Endothelial cell of umbilical vein (primary cell): ENCODE data around the gene RBBP5. TPM values are rescaled to one million over a fixed set of nuclear protein-coding genes. Genes with fewer than 3 reads are reported as not detected.

Source experiments
- BruUV-seq: library from RNA; stranded (reverse); fragments of 400-500 nt; replicated peaks from 2 replicates; lab custom pipeline; 2021; lab: Mats Ljungman, UMichigan
- CTCF ChIA-PET: fragments of 300-600, 350-600 bp; sonication (Branson Sonifier 250); formaldehyde crosslinking; loops from one replicate; lab custom pipeline; 2021; ENCODE audit warnings: antibody characterized with exemption, inconsistent platforms; lab: Charles Lee
- POLR2A ChIA-PET: fragments of 300-600, 350-600 bp; sonication (Branson Sonifier 250); formaldehyde crosslinking; loops from one replicate; lab custom pipeline; 2021; ENCODE audit warnings: antibody characterized with exemption, inconsistent platforms; lab: Charles Lee
- DNase-seq: peaks from one replicate; pipeline ENCODE4 v3.0.0-alpha.2; 2011; ENCODE audit warnings: low read depth, low spot score
- FAIRE-seq: peaks from 2 replicates; lab custom pipeline; 2011; peaks lifted over from hg19 to GRCh38; lab: Jason Lieb, UNC
- H2AFZ ChIP-seq: 2 replicates; pipeline ENCODE4 v1.6.0; 2012; ENCODE audit warnings: low read depth, low read length, control low read depth, inconsistent platforms
- H3K27ac ChIP-seq: 2 replicates; pipeline ENCODE4 v1.5.1; 2011; ENCODE audit warnings: low read depth, mild to moderate bottlenecking, control low read depth, low read length, moderate library complexity; ENCODE audit not compliant: insufficient read depth
- H3K27me3 ChIP-seq, 2 experiments: 2 replicates each; pipeline versions ENCODE4 v1.6.0 to v1.6.1; 2011; ENCODE audit warnings: low read length in 2 of 2, mixed read lengths in 1 of 2; ENCODE audit not compliant: control insufficient read depth in 2 of 2, insufficient read depth in 2 of 2
- H3K36me3 ChIP-seq, 2 experiments: 2 replicates in 1 of 2; 3 replicates in 1 of 2; pipeline ENCODE4 v1.5.1; 2011; ENCODE audit warnings: low read length in 2 of 2, mild to moderate bottlenecking in 1 of 2, moderate library complexity in 1 of 2; ENCODE audit not compliant: control insufficient read depth in 2 of 2, insufficient read depth in 2 of 2; ENCODE audit errors: extremely low read depth in 1 of 2
- H3K4me1 ChIP-seq: 3 replicates; pipeline ENCODE4 v1.5.1; 2011; ENCODE audit warnings: mild to moderate bottlenecking, low read length; ENCODE audit not compliant: control insufficient read depth, insufficient read depth; ENCODE audit errors: extremely low read depth
- H3K4me2 ChIP-seq: 2 replicates; pipeline ENCODE4 v1.6.1; 2011; ENCODE audit warnings: low read length, control low read depth, mixed read lengths; ENCODE audit not compliant: insufficient read depth
- H3K4me3 ChIP-seq, 3 experiments: fragments of 200-600 bp in 1 of 3; sonication (generic), shearing (Covaris generic) in 1 of 3; replicated peaks in 1 of 3; 2 replicates each; pipeline ENCODE4 v1.5.1; 2011 to 2016; ENCODE audit warnings: control low read depth in 3 of 3, low read length in 3 of 3, mild to moderate bottlenecking in 2 of 3, inconsistent platforms in 1 of 3, low read depth in 1 of 3, moderate library complexity in 1 of 3; ENCODE audit not compliant: insufficient read depth in 1 of 3
- H3K79me2 ChIP-seq: 2 replicates; pipeline ENCODE4 v1.6.0; 2012; ENCODE audit warnings: low read length, inconsistent platforms; ENCODE audit not compliant: control insufficient read depth, insufficient read depth
- H3K9ac ChIP-seq: replicated peaks from 2 replicates; pipeline ENCODE3; 2011; ENCODE audit warnings: low read length, control low read depth; ENCODE audit not compliant: insufficient read depth; ENCODE audit errors: extremely low read depth
- H3K9me1 ChIP-seq: replicated peaks from 3 replicates; pipeline ENCODE4 v1.6.0; 2011; ENCODE audit warnings: mild to moderate bottlenecking, low read length; ENCODE audit not compliant: control insufficient read depth, insufficient read depth; ENCODE audit errors: extremely low read depth
- H3K9me3 ChIP-seq: replicated peaks from 2 replicates; pipeline ENCODE4 v1.5.1; 2012; ENCODE audit warnings: low read length, inconsistent platforms; ENCODE audit not compliant: control insufficient read depth, insufficient read depth
- H4K20me1 ChIP-seq: replicated peaks from 2 replicates; pipeline ENCODE3; 2011; ENCODE audit warnings: mild to moderate bottlenecking, low read length; ENCODE audit not compliant: control insufficient read depth, insufficient read depth; ENCODE audit errors: extremely low read depth
- EZH2 ChIP-seq: IDR thresholded peaks from 2 replicates; pipeline ENCODE4 v1.6.1; 2012; ENCODE audit warnings: borderline replicate concordance, low read depth, mild to moderate bottlenecking, moderate library complexity, low read length, inconsistent platforms; ENCODE audit not compliant: severe bottlenecking
- FOS ChIP-seq: IDR thresholded peaks from 2 replicates; pipeline ENCODE4 v1.6.1; 2011; ENCODE audit warnings: mild to moderate bottlenecking, low read length, moderate library complexity, borderline replicate concordance; ENCODE audit not compliant: insufficient read depth
- GATA2 ChIP-seq: IDR thresholded peaks from 2 replicates; pipeline ENCODE4 v1.7.0; 2011; ENCODE audit warnings: low read depth, mild to moderate bottlenecking, moderate library complexity, mixed read lengths, low read length; ENCODE audit not compliant: insufficient read length, insufficient read depth
- JUN ChIP-seq: IDR thresholded peaks from 2 replicates; pipeline ENCODE4 v1.6.1; 2011; ENCODE audit warnings: borderline replicate concordance, low read depth; ENCODE audit not compliant: insufficient read length, insufficient read depth
- MYC ChIP-seq: IDR thresholded peaks from one replicate; pipeline ENCODE4 v1.6.1; 2011; ENCODE audit warnings: mild to moderate bottlenecking, low read depth, low read length
- POLR2A ChIP-seq: IDR thresholded peaks from 2 replicates; pipeline ENCODE4 v1.6.1; 2012; ENCODE audit warnings: low read depth, mild to moderate bottlenecking, control low read depth, low read length
- POLR2AphosphoS5 ChIP-seq: IDR thresholded peaks from 2 replicates; pipeline ENCODE4 v1.6.1; 2012; ENCODE audit warnings: low read depth, mild to moderate bottlenecking, control low read depth, low read length, moderate library complexity; ENCODE audit not compliant: insufficient read depth
- dilution Hi-C: fragments of 300-500 bp; cut with MboI; formaldehyde crosslinking; loops from one replicate; pipeline ENCODE4 v1.15.0; 2019; ENCODE audit warnings: low sequenced_read_pairs; ENCODE audit not compliant: extremely low pct_ligation_motif_present
- intact Hi-C: fragments of 100-400 bp; cut with micrococcal nuclease; formaldehyde crosslinking; loops from one replicate; pipeline ENCODE4 v1.10.0; 2022
- polyA plus RNA-seq, 4 experiments: library from polyadenylated mRNA; depleted of rRNA in 3 of 4; stranded (reverse) in 3 of 4; unstranded in 1 of 4; fragments of >200 nt; gene quantifications; 2 replicates each; pipeline versions ENCODE4 v1.2.1 to v1.2.3, GENCODE V29; 2011 to 2012; ENCODE audit warnings: missing spikeins in 1 of 4
- total RNA-seq: library from RNA; stranded (reverse); gene quantifications from 2 replicates; pipeline ENCODE4 v1.2.3, GENCODE V29; 2021
- TF ChIP-seq, protein P1 (sequence below), 2 donors: IDR thresholded peaks; 1 replicate in 1 of 2; 2 replicates in 1 of 2; pipeline ENCODE4 v1.5.1; 2011; ENCODE audit warnings: low read length in 2 of 2, mild to moderate bottlenecking in 2 of 2, moderate library complexity in 2 of 2, control low read depth in 1 of 2, inconsistent platforms in 1 of 2, low read depth in 1 of 2; ENCODE audit not compliant: insufficient read depth in 1 of 2; ENCODE audit errors: extremely low read depth in 1 of 2
- TF ChIP-seq, protein P2 (sequence below): IDR thresholded peaks from 2 replicates; pipeline ENCODE4 v1.6.1; 2011; ENCODE audit not compliant: insufficient read depth, insufficient read length

RBBP5 gene
- total and polyA plus RNA-seq, 2 donors (not counting 3 experiments of a cell fraction or from before 2014, with no cell fraction given) = 5.8 to 14.2 TPM

DNA sequence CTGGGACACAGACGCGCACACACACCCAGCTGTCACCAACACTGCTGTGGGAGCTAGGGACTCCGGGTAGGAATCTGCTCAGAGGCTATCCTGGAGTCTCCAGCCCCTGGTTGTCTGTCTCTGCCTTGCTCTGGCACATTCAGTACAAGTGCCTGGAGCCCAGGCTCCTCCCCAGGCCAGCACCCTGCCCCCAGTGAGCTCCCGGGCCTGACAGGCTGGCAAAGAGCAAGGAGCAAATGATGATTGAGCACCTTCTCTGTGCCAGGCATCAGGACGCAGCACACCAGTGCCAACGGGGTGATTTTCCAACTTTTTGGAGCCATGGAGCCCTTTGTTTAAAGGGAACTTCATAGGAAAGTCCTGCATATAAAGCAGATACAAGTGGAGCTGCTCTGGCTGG lies 72.3 kb downstream of the RBBP5 start:
- H3K27me3 ChIP-seq = peaks cover 13 to 23% of the 10 kb centered on the region in 2 experiments
- no peaks in the 10 kb centered on the region for H4K20me1 ChIP-seq
- no peak overlapping the region for H3K4me3 ChIP-seq
- no peak overlapping the region for H3K9ac ChIP-seq
- ChIA-PET CTCF (interaction anchor here (2.7 kb wide), 1 partner anchor 13 kb away, joined by 17 read pairs; no protein-coding TSS in a partner anchor), POLR2A (no interaction called here)
- H3K4me1 ChIP-seq = no peaks in the 10 kb centered on the region
- no peak for TF ChIP-seq POLR2A
- TF ChIP-seq POLR2AphosphoS5 = no peak
- TF ChIP-seq, protein P1, sequence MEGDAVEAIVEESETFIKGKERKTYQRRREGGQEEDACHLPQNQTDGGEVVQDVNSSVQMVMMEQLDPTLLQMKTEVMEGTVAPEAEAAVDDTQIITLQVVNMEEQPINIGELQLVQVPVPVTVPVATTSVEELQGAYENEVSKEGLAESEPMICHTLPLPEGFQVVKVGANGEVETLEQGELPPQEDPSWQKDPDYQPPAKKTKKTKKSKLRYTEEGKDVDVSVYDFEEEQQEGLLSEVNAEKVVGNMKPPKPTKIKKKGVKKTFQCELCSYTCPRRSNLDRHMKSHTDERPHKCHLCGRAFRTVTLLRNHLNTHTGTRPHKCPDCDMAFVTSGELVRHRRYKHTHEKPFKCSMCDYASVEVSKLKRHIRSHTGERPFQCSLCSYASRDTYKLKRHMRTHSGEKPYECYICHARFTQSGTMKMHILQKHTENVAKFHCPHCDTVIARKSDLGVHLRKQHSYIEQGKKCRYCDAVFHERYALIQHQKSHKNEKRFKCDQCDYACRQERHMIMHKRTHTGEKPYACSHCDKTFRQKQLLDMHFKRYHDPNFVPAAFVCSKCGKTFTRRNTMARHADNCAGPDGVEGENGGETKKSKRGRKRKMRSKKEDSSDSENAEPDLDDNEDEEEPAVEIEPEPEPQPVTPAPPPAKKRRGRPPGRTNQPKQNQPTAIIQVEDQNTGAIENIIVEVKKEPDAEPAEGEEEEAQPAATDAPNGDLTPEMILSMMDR (IDR thresholded peaks at IDR 0.05; ENCODE audit: extremely low read depth in 1 of 2, insufficient read depth in 1 of 2, low read depth in 1 of 2, low read length in 2 of 2) = no peak
- TF ChIP-seq MYC = no peak
- TF ChIP-seq JUN = no peak
- no peak for TF ChIP-seq EZH2
- TF ChIP-seq GATA2 = no peak
- TF ChIP-seq, protein P2, sequence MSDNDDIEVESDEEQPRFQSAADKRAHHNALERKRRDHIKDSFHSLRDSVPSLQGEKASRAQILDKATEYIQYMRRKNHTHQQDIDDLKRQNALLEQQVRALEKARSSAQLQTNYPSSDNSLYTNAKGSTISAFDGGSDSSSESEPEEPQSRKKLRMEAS = no peak
- no peak for TF ChIP-seq FOS
- H3K4me2 ChIP-seq = no peak overlapping the region
- no peaks in the 10 kb centered on the region for H3K36me3 ChIP-seq
- no peak overlapping the region for H3K27ac ChIP-seq
- H2AFZ ChIP-seq = no peak overlapping the region
- dilution Hi-C loops = no loop called here
- BruUV-seq = no TSS peak
- intact Hi-C loops = no loop called here
- H3K9me3 ChIP-seq = no peaks in the 10 kb centered on the region
- no peaks in the 10 kb centered on the region for H3K79me2 ChIP-seq
- no peaks in the 10 kb centered on the region for H3K9me1 ChIP-seq
- FAIRE-seq (no peak), DNase-seq (no peak)
